ENCODE data around the gene BCAT1. TPM values are rescaled to one million over a fixed set of nuclear protein-coding genes. Genes with fewer than 3 reads are reported as not detected.

The BCAT1 gene
- total and polyA plus RNA-seq, 2 of the 8 experiments (the other 6 are each of a cell fraction or from before 2014, with no cell fraction given), result 19.7 to 263 TPM

DNA sequence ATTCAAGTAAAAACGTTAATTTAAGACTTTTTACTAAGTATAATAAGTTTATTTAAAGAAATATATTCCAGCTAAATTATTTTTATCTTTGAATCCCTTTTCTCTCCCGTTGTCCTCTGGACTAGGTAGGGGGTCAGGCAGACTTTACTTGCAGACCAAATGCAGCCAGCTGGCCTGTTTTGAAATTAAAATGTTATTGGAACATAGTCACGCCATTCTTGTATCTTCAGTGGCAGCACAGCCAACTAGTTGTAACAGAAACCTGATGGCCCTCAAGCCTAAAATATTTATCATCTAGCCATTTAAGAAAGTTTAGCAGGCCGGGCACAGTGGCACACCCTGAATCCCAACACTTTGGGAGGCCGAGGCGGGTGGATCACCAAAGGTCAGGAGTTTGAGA, 52.7 kb downstream of the BCAT1 start:
- Histone ChIP-seq H3K9me3 (ENCODE audit: insufficient read depth in 2 of 2, low read depth in 1 of 2, low read length in 1 of 2) (no peaks in the 10 kb centered on the region), H2BK120ac (replicated peaks; ENCODE audit: low read depth, low read length) (no peak overlapping the region), H2BK12ac (ENCODE audit: low read depth, low read length) (no peak overlapping the region), H3K79me2 (ENCODE audit: control insufficient read depth in 1 of 2, insufficient read depth in 2 of 2, low read length in 2 of 2) (peaks cover 0 to 57% of the 10 kb centered on the region in 2 experiments; a peak in 2 of 4 replicates), H4K91ac (replicated peaks; ENCODE audit: insufficient read length, low read length) (no peak overlapping the region), H4K8ac (ENCODE audit: extremely low read depth, insufficient read depth, low read length) (no peak overlapping the region), H2BK20ac (ENCODE audit: low read length) (no peak overlapping the region), H2AFZ (ENCODE audit: low read length) (no peak overlapping the region), H3K36me3 (ENCODE audit: control insufficient read depth in 2 of 4, insufficient read depth in 4 of 4, low read length in 3 of 4) (peaks cover 2 to 62% (median 12%) of the 10 kb centered on the region in 4 experiments; a peak in 7 of 8 replicates), H3K14ac (ENCODE audit: insufficient read length) (no peak overlapping the region), H3K4me3 (ENCODE audit: extremely low read depth in 1 of 4, insufficient read depth in 2 of 4, low read depth in 3 of 4, low read length in 4 of 4) (no peak overlapping the region), H3K27me3 (replicated peaks in 1 of 4; ENCODE audit: control insufficient read depth in 3 of 4, extremely low read depth in 1 of 4, insufficient read depth in 3 of 4, low read length in 3 of 4) (no peaks in the 10 kb centered on the region), H4K20me1 (replicated peaks in 1 of 2; ENCODE audit: control insufficient read depth in 1 of 2, insufficient read depth in 2 of 2, low read length in 2 of 2) (peaks cover 0 to 3% of the 10 kb centered on the region in 2 experiments), H3K56ac (replicated peaks; ENCODE audit: insufficient read length, low read depth, low read length) (no peak overlapping the region), H3K9ac (replicated peaks in 1 of 4; ENCODE audit: extremely low read depth in 1 of 4, low read depth in 3 of 4, low read length in 3 of 4) (no peak overlapping the region), H2AK5ac (ENCODE audit: low read depth, low read length) (no peak overlapping the region), H3K4ac (replicated peaks; ENCODE audit: insufficient read length, low read depth, low read length) (no peak overlapping the region), H3K18ac (ENCODE audit: extremely low read depth, low read length) (no peak overlapping the region), H3K79me1 (ENCODE audit: low read depth, low read length) (no peaks in the 10 kb centered on the region; the same call in 1 of the 2 replicates), H3K4me1 (replicated peaks in 1 of 4; ENCODE audit: control insufficient read depth in 3 of 4, insufficient read depth in 4 of 4, low read length in 3 of 4) (peaks cover 0 to 2% (median 0%) of the 10 kb centered on the region in 4 experiments; a peak in 1 of 7 replicates), H3K4me2 (ENCODE audit: insufficient read depth in 1 of 2, low read depth in 2 of 2, low read length in 2 of 2) (no peak overlapping the region), H2BK5ac (ENCODE audit: low read depth, low read length) (no peak overlapping the region), H3K27ac (ENCODE audit: low read depth, low read length) (no peak overlapping the region), H2BK15ac (ENCODE audit: low read length) (no peak overlapping the region), H3K23me2 (ENCODE audit: low read depth, low read length) (no peaks in the 10 kb centered on the region), H4K5ac (ENCODE audit: insufficient read length, low read depth, low read length) (no peak overlapping the region), H3K23ac (ENCODE audit: insufficient read length) (no peak overlapping the region)
- FAIRE-seq, result no peak
- WGBS, 2 experiments (ENCODE audit: extremely low coverage in 1 of 2, insufficient coverage in 1 of 2, insufficient read length in 1 of 2, insufficient replicate concordance in 2 of 2, low coverage in 1 of 2, low lambda C conversion rate in 2 of 2, missing lambda C conversion rate in 1 of 2), result 90% methylated on average over 6 of the region's 6 CpGs; no CpG with 5 or more reads in 1 of the 2 experiments
- TF ChIP-seq SP1 (IDR thresholded peaks at IDR 0.05; ENCODE audit: low read depth, low read length), result no peak
- TF ChIP-seq KDM5A (IDR thresholded peaks at IDR 0.05; ENCODE audit: low read length), result no peak
- no peak for TF ChIP-seq NANOG (IDR thresholded peaks at IDR 0.05; ENCODE audit: insufficient read depth, low read depth, low read length, poor library complexity, severe bottlenecking)
- TF ChIP-seq ZNF274 (IDR thresholded peaks at IDR 0.05; ENCODE audit: borderline replicate concordance, extremely low read depth, low read length), result no peak
- TF ChIP-seq TCF12 (IDR thresholded peaks at IDR 0.05; ENCODE audit: low read depth, low read length), result no peak
- TF ChIP-seq, protein P1, sequence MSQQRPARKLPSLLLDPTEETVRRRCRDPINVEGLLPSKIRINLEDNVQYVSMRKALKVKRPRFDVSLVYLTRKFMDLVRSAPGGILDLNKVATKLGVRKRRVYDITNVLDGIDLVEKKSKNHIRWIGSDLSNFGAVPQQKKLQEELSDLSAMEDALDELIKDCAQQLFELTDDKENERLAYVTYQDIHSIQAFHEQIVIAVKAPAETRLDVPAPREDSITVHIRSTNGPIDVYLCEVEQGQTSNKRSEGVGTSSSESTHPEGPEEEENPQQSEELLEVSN (IDR thresholded peaks at IDR 0.05), result no peak
- TF ChIP-seq SP2 (IDR thresholded peaks at IDR 0.05; ENCODE audit: low read length), result no peak
- TF ChIP-seq CBX8 (IDR thresholded peaks at IDR 0.05; ENCODE audit: borderline replicate concordance, low read depth, low read length), result no peak
- no peak for TF ChIP-seq GABPA (IDR thresholded peaks at IDR 0.05; ENCODE audit: borderline replicate concordance, insufficient read depth, low read length)
- no peak for TF ChIP-seq YY1 (IDR thresholded peaks at IDR 0.05; ENCODE audit: low read depth, low read length)
- TF ChIP-seq NRF1 (IDR thresholded peaks at IDR 0.05; ENCODE audit: low read depth, low read length), result no peak
- no peak for TF ChIP-seq BRCA1 (IDR thresholded peaks at IDR 0.05; ENCODE audit: low read depth, low read length)
- DNase-seq (ENCODE audit: low read depth in 1 of 2, low spot score in 2 of 2), result no peak
- POLR2A ChIA-PET (ENCODE audit: partially characterized antibody), result interaction anchor here (1.5 kb wide), 1 partner anchor 13 kb away, joined by 3 read pairs; no protein-coding TSS in a partner anchor
- CTCF ChIA-PET (ENCODE audit: partially characterized antibody), result interaction anchor here (1.0 to 1.4 kb wide), 2 partner anchors 11 to 56 kb away, joined by 3 read pairs; no protein-coding TSS in a partner anchor

Measured in H1 (cell line).